ENCODE results near the gene DUOX1. TPM values are rescaled to one million over a fixed set of nuclear protein-coding genes. Genes with fewer than 3 reads are reported as not detected.

The DUOX1 gene
- polyA plus RNA-seq, 1 of the 3 experiments (the other 2 are of a cell fraction): not detected

DNA sequence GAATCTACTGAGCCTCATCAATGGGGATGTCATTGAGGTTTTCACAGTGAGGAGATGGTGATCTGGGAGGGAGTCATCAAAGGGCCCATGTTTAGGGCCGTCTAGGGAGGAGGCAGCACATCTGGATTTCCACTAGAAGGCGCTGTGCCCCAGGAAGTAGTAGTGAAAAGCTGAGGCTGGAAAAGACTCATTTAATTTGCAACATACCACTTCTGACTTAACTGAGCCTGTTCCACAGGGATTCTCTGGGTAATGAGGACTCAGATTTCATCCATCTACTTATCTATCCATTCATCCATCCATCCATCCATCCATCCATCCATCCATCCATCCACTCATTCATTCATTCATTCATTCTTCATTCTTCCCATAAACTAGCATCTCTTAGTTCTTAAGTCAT is 75.4 kb downstream of the DUOX1 start:
- H3K9me2 ChIP-seq: no peaks in the 10 kb centered on the region
- 0% methylated on average over 2 of the region's 2 CpGs for WGBS (ENCODE audit: low lambda C conversion rate)
- no peak overlapping the region for H3K4me2 ChIP-seq
- H3K4me1 ChIP-seq (ENCODE audit: control insufficient read depth in 1 of 2, insufficient read depth in 2 of 2, low read depth in 1 of 2, low read length in 1 of 2): no peaks in the 10 kb centered on the region; a peak in 1 of 4 replicates
- H3K36me3 ChIP-seq (replicated peaks in 1 of 2; ENCODE audit: control insufficient read depth in 1 of 2, insufficient read depth in 2 of 2, low read length in 1 of 2): no peaks in the 10 kb centered on the region
- no peak for TF ChIP-seq GABPA (IDR thresholded peaks at IDR 0.05; ENCODE audit: low read depth)
- TF ChIP-seq TEAD4 (IDR thresholded peaks at IDR 0.05; ENCODE audit: borderline replicate concordance, insufficient read depth): no peak
- TF ChIP-seq, protein P1, sequence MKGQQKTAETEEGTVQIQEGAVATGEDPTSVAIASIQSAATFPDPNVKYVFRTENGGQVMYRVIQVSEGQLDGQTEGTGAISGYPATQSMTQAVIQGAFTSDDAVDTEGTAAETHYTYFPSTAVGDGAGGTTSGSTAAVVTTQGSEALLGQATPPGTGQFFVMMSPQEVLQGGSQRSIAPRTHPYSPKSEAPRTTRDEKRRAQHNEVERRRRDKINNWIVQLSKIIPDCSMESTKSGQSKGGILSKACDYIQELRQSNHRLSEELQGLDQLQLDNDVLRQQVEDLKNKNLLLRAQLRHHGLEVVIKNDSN (IDR thresholded peaks at IDR 0.05; ENCODE audit: borderline replicate concordance, low read depth): no peak
- no peak for TF ChIP-seq MAX (IDR thresholded peaks at IDR 0.05; ENCODE audit: low read depth)
- TF ChIP-seq YY1 (IDR thresholded peaks at IDR 0.05; ENCODE audit: low read depth): no peak
- TF ChIP-seq RAD21 (IDR thresholded peaks at IDR 0.05; ENCODE audit: low read length): peak; percentile 91
- no peak for TF ChIP-seq EP300 (IDR thresholded peaks at IDR 0.05; ENCODE audit: borderline replicate concordance in 1 of 2, low read depth in 1 of 2, low read length in 1 of 2)
- TF ChIP-seq MXI1 (IDR thresholded peaks at IDR 0.05; ENCODE audit: low read depth, low read length): no peak
- no peak for TF ChIP-seq JUND (IDR thresholded peaks at IDR 0.05)
- TF ChIP-seq SMC3 (IDR thresholded peaks at IDR 0.05; ENCODE audit: low read depth, low read length): peak; percentile 83
- TF ChIP-seq, protein P2, sequence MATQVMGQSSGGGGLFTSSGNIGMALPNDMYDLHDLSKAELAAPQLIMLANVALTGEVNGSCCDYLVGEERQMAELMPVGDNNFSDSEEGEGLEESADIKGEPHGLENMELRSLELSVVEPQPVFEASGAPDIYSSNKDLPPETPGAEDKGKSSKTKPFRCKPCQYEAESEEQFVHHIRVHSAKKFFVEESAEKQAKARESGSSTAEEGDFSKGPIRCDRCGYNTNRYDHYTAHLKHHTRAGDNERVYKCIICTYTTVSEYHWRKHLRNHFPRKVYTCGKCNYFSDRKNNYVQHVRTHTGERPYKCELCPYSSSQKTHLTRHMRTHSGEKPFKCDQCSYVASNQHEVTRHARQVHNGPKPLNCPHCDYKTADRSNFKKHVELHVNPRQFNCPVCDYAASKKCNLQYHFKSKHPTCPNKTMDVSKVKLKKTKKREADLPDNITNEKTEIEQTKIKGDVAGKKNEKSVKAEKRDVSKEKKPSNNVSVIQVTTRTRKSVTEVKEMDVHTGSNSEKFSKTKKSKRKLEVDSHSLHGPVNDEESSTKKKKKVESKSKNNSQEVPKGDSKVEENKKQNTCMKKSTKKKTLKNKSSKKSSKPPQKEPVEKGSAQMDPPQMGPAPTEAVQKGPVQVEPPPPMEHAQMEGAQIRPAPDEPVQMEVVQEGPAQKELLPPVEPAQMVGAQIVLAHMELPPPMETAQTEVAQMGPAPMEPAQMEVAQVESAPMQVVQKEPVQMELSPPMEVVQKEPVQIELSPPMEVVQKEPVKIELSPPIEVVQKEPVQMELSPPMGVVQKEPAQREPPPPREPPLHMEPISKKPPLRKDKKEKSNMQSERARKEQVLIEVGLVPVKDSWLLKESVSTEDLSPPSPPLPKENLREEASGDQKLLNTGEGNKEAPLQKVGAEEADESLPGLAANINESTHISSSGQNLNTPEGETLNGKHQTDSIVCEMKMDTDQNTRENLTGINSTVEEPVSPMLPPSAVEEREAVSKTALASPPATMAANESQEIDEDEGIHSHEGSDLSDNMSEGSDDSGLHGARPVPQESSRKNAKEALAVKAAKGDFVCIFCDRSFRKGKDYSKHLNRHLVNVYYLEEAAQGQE (IDR thresholded peaks at IDR 0.05; ENCODE audit: low read depth, low read length): no peak
- TF ChIP-seq GATA2 (CRISPR knock-in tag; IDR thresholded peaks at IDR 0.05): no peak
- peak; percentile 90 for TF ChIP-seq CTCF (IDR thresholded peaks at IDR 0.05)
- H3K79me2 ChIP-seq (ENCODE audit: insufficient read depth): no peaks in the 10 kb centered on the region
- DNase-seq: peak; percentile 74
- H2AFZ ChIP-seq (ENCODE audit: low read depth): no peak overlapping the region
- H4K20me1 ChIP-seq (ENCODE audit: insufficient read depth): no peaks in the 10 kb centered on the region
- peaks cover 10% of the 10 kb centered on the region for H3F3A ChIP-seq (replicated peaks; ENCODE audit: insufficient read depth)
- no peak overlapping the region for H3K27ac ChIP-seq (ENCODE audit: low read depth in 2 of 2, low read length in 1 of 2)
- H3K9me3 ChIP-seq: no peaks in the 10 kb centered on the region
- H3K9ac ChIP-seq: no peak overlapping the region
- H3K27me3 ChIP-seq (ENCODE audit: insufficient read depth): no peaks in the 10 kb centered on the region
- CTCF ChIA-PET: interaction anchor here (0.6 to 10.1 kb wide), 79 partner anchors 9 to 973 kb away, joined by 3 to 226 read pairs (median 4); a partner anchor contains a TSS
- H3K4me3 ChIP-seq (ENCODE audit: low read depth in 2 of 2, low read length in 1 of 2): no peak overlapping the region; a peak in 1 of 4 replicates
- POLR2A ChIA-PET: interaction anchor here (1.0 to 1.4 kb wide), 2 partner anchors 17 to 197 kb away, joined by 4 to 5 read pairs; partner anchors contain the start of gene SHF
